Panc1 (cell line): Measurements from ENCODE around the gene PARP11. TPM values are rescaled to one million over a fixed set of nuclear protein-coding genes. Genes with fewer than 3 reads are reported as not detected.

ENCODE experiments used
- ATAC-seq: fragments of 200-7000 bp; cut with Tn5 transposase; 2 replicates; pipeline ENCODE4 v1.9.1; 2020; ENCODE audit warnings: mild to moderate bottlenecking, moderate library complexity
- BruUV-seq: library from RNA; stranded (reverse); fragments of 400-500 nt; replicated peaks from 2 replicates; lab custom pipeline; 2021; lab: Mats Ljungman, UMichigan
- CTCF ChIA-PET: fragments of 300-600 bp; sonication (Branson Sonifier 250); formaldehyde crosslinking; loops from one replicate; lab custom pipeline; 2022; ENCODE audit warnings: antibody characterized with exemption; lab: Charles Lee
- POLR2A ChIA-PET: fragments of 300-600 bp; sonication (Branson Sonifier 250); formaldehyde crosslinking; loops from one replicate; lab custom pipeline; 2022; ENCODE audit warnings: antibody characterized with exemption; lab: Charles Lee
- DNase-seq: peaks from one replicate; pipeline ENCODE4 v3.0.0-alpha.2; 2010; ENCODE audit warnings: low read depth, low spot score
- H3K27ac ChIP-seq: 2 replicates; pipeline ENCODE4 v1.5.1; 2011; ENCODE audit warnings: mild to moderate bottlenecking, low read length, inconsistent platforms
- H3K27me3 ChIP-seq: fragments of 200-500 bp; sonication (Bioruptor generic); 2 replicates; pipeline ENCODE4 v1.6.0; 2014; ENCODE audit warnings: low read length, inconsistent platforms; ENCODE audit not compliant: control insufficient read depth, insufficient read depth
- H3K36me3 ChIP-seq: fragments of 200-500 bp; sonication (Bioruptor generic); 2 replicates; pipeline ENCODE4 v1.5.1; 2014; ENCODE audit warnings: inconsistent platforms, mild to moderate bottlenecking, low read length, moderate library complexity; ENCODE audit not compliant: control insufficient read depth, insufficient read depth
- H3K4me1 ChIP-seq: 2 replicates; pipeline ENCODE4 v1.5.1; 2011; ENCODE audit warnings: inconsistent platforms, mild to moderate bottlenecking, low read length, moderate library complexity; ENCODE audit not compliant: control insufficient read depth, insufficient read depth
- H3K4me3 ChIP-seq, 2 experiments: 2 replicates each; pipeline ENCODE4 v1.5.1; 2011 to 2012; ENCODE audit warnings: low read depth in 2 of 2, low read length in 2 of 2, mild to moderate bottlenecking in 2 of 2, inconsistent platforms in 1 of 2, moderate library complexity in 1 of 2
- H3K9me3 ChIP-seq: fragments of 200-500 bp; sonication (Bioruptor generic); 2 replicates; pipeline ENCODE4 v1.5.1; 2014; ENCODE audit warnings: low read depth, mild to moderate bottlenecking, inconsistent platforms, low read length, moderate library complexity; ENCODE audit not compliant: control insufficient read depth, insufficient read depth
- POLR2AphosphoS5 ChIP-seq: IDR thresholded peaks from 2 replicates; pipeline ENCODE4 v1.6.1; 2012; ENCODE audit warnings: mild to moderate bottlenecking, low read depth, low read length, moderate library complexity
- SIN3A ChIP-seq: IDR thresholded peaks from 2 replicates; pipeline ENCODE4 v1.6.1; 2012; ENCODE audit warnings: low read depth, mild to moderate bottlenecking, low read length, moderate library complexity, borderline replicate concordance; ENCODE audit not compliant: insufficient read depth
- TCF7L2 ChIP-seq: IDR thresholded peaks from 2 replicates; pipeline ENCODE4 v1.6.1; 2011; ENCODE audit warnings: mild to moderate bottlenecking, low read depth, low read length, inconsistent platforms
- in situ Hi-C: cut with HindIII; loops from 2 replicates; pipeline ENCODE4 v1.10.0; 2016; ENCODE audit warnings: low sequenced_read_pairs, low pct_unique_long_range_greater_than_20kb
- intact Hi-C: fragments of 100-400 bp; cut with micrococcal nuclease; formaldehyde crosslinking; loops from one replicate; pipeline ENCODE4 v1.10.0; 2022; ENCODE audit not compliant: unreplicated experiment
- total RNA-seq: library from RNA; stranded (reverse); gene quantifications from one replicate; pipeline ENCODE4 v1.2.1, GENCODE V29; 2021; ENCODE audit not compliant: unreplicated experiment
- TF ChIP-seq, protein P1 (sequence below), 2 experiments: IDR thresholded peaks; 2 replicates each; pipeline ENCODE4 v1.6.1; 2011 to 2012; ENCODE audit warnings: low read depth in 2 of 2, control low read depth in 1 of 2, low read length in 1 of 2, mild to moderate bottlenecking in 1 of 2, moderate library complexity in 1 of 2; ENCODE audit not compliant: insufficient read depth in 1 of 2
- TF ChIP-seq, protein P2 (sequence below): fragments of 450-650 bp; IDR thresholded peaks from 2 replicates; pipeline ENCODE4 v1.5.1; 2017; ENCODE audit warnings: mild to moderate bottlenecking

Gene PARP11
- total RNA-seq, 1 experiment from 2014 or later = 7.3 TPM

GRCh38 chr12:3838076-3838475, 35.1 kb downstream of the PARP11 start:
- Histone ChIP-seq H3K27ac (no peak overlapping the region), H3K4me1 (no peaks in the 10 kb centered on the region), H3K9me3 (no peaks in the 10 kb centered on the region), H3K36me3 (no peaks in the 10 kb centered on the region), H3K27me3 (no peaks in the 10 kb centered on the region), H3K4me3 (no peak overlapping the region)
- BruUV-seq = no TSS peak
- POLR2A ChIA-PET = no interaction called here
- TF ChIP-seq, protein P1, sequence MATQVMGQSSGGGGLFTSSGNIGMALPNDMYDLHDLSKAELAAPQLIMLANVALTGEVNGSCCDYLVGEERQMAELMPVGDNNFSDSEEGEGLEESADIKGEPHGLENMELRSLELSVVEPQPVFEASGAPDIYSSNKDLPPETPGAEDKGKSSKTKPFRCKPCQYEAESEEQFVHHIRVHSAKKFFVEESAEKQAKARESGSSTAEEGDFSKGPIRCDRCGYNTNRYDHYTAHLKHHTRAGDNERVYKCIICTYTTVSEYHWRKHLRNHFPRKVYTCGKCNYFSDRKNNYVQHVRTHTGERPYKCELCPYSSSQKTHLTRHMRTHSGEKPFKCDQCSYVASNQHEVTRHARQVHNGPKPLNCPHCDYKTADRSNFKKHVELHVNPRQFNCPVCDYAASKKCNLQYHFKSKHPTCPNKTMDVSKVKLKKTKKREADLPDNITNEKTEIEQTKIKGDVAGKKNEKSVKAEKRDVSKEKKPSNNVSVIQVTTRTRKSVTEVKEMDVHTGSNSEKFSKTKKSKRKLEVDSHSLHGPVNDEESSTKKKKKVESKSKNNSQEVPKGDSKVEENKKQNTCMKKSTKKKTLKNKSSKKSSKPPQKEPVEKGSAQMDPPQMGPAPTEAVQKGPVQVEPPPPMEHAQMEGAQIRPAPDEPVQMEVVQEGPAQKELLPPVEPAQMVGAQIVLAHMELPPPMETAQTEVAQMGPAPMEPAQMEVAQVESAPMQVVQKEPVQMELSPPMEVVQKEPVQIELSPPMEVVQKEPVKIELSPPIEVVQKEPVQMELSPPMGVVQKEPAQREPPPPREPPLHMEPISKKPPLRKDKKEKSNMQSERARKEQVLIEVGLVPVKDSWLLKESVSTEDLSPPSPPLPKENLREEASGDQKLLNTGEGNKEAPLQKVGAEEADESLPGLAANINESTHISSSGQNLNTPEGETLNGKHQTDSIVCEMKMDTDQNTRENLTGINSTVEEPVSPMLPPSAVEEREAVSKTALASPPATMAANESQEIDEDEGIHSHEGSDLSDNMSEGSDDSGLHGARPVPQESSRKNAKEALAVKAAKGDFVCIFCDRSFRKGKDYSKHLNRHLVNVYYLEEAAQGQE (IDR thresholded peaks at IDR 0.05; ENCODE audit: insufficient read depth in 1 of 2, low read depth in 2 of 2, low read length in 1 of 2) = no peak
- no peak for TF ChIP-seq TCF7L2
- TF ChIP-seq, protein P2, sequence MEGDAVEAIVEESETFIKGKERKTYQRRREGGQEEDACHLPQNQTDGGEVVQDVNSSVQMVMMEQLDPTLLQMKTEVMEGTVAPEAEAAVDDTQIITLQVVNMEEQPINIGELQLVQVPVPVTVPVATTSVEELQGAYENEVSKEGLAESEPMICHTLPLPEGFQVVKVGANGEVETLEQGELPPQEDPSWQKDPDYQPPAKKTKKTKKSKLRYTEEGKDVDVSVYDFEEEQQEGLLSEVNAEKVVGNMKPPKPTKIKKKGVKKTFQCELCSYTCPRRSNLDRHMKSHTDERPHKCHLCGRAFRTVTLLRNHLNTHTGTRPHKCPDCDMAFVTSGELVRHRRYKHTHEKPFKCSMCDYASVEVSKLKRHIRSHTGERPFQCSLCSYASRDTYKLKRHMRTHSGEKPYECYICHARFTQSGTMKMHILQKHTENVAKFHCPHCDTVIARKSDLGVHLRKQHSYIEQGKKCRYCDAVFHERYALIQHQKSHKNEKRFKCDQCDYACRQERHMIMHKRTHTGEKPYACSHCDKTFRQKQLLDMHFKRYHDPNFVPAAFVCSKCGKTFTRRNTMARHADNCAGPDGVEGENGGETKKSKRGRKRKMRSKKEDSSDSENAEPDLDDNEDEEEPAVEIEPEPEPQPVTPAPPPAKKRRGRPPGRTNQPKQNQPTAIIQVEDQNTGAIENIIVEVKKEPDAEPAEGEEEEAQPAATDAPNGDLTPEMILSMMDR = no peak
- ATAC-seq (no peak), DNase-seq (no peak)
- CTCF ChIA-PET = no interaction called here
- intact Hi-C loops (no loop called here), in situ Hi-C loops (no loop called here)

GRCh38 chr12:3837049-3837448, 36.1 kb downstream of the PARP11 start:
- POLR2A ChIA-PET = no interaction called here
- in situ Hi-C loops = no loop called here
- H3K9me3 ChIP-seq = no peaks in the 10 kb centered on the region
- CTCF ChIA-PET = no interaction called here
- H3K27me3 ChIP-seq = no peaks in the 10 kb centered on the region
- ATAC-seq (no peak), DNase-seq (no peak)
- H3K27ac ChIP-seq = no peak overlapping the region
- no peaks in the 10 kb centered on the region for H3K36me3 ChIP-seq
- H3K4me1 ChIP-seq = no peaks in the 10 kb centered on the region
- BruUV-seq = no TSS peak
- intact Hi-C loops = no loop called here
- TF ChIP-seq POLR2AphosphoS5 = no peak
- H3K4me3 ChIP-seq = no peak overlapping the region

GRCh38 chr12:3836641-3837040, 36.6 kb downstream of the PARP11 start:
- DNase-seq (no peak), ATAC-seq (no peak)
- no peak for TF ChIP-seq SIN3A
- no peak for TF ChIP-seq POLR2AphosphoS5
- TF ChIP-seq, protein P2 = no peak
- no peak for TF ChIP-seq TCF7L2
- TF ChIP-seq, protein P1 (IDR thresholded peaks at IDR 0.05; ENCODE audit: insufficient read depth in 1 of 2, low read depth in 2 of 2, low read length in 1 of 2) = no peak
- BruUV-seq = no TSS peak
- no peak overlapping the region for H3K4me3 ChIP-seq
- POLR2A ChIA-PET = no interaction called here
- in situ Hi-C loops = no loop called here
- no peak overlapping the region for H3K27ac ChIP-seq
- H3K36me3 ChIP-seq = no peaks in the 10 kb centered on the region
- no peaks in the 10 kb centered on the region for H3K9me3 ChIP-seq
- H3K4me1 ChIP-seq = no peaks in the 10 kb centered on the region
- intact Hi-C loops = no loop called here
- H3K27me3 ChIP-seq = no peaks in the 10 kb centered on the region
- CTCF ChIA-PET = no interaction called here
